Stomach (tissue), 4 donors: ENCODE measurements around the gene ARL15.

Experiments
- CTCF ChIP-seq, 7 experiments: fragments of 450-650 bp in 4 of 7; fragments of 200-600 bp in 3 of 7; sonication (generic) in 3 of 7; IDR thresholded peaks; one replicate each; pipeline ENCODE4 v1.5.1; 2016 to 2019; ENCODE audit warnings: antibody characterized with exemption in 7 of 7, control low read depth in 2 of 7, mild to moderate bottlenecking in 1 of 7
- EP300 ChIP-seq: sonication (generic); formaldehyde crosslinking; IDR thresholded peaks from one replicate; pipeline ENCODE4 v1.6.1; 2017; ENCODE audit warnings: antibody characterized with exemption
- POLR2A ChIP-seq, 4 donors: fragments of 450-650 bp; IDR thresholded peaks; one replicate each; pipeline ENCODE4 v1.6.1; 2016; ENCODE audit warnings: antibody characterized with exemption in 4 of 4, control low read depth in 2 of 4, mild to moderate bottlenecking in 1 of 4, moderate library complexity in 1 of 4

DNA sequence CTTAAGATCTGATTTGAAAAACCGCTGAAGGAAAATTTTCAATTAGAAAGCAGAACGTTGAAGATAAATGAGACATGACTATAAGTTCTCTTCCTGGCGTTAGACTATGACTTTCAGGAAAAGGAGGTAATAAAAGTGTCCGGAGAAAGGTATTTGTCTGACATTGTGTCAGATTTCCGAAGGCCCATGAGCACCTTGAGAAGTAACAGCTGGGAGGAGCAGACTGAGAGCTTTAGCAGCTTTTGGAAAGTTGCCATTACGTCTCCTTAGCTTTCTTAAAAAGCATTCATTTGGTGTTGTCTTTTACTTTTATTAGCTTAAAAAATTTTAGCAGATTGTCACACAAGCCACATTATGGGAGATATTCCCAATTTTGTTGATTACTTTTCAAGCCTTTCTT is 386.4 kb downstream of the ARL15 start:
- TF ChIP-seq CTCF (IDR thresholded peaks at IDR 0.05) (no peak), POLR2A (IDR thresholded peaks at IDR 0.05) (no peak), EP300 (no peak)
